Bronchial smooth muscle cell (primary cell): ENCODE results near the gene TSR1. TPM values are rescaled to one million over a fixed set of nuclear protein-coding genes. Genes with fewer than 3 reads are reported as not detected.

Experiments
- total RNA-seq: library from RNA; depleted of rRNA; stranded (reverse); fragments of >200 nt; gene quantifications from 2 replicates; pipeline ENCODE4 v1.2.1, GENCODE V29; 2014

The TSR1 gene
- total RNA-seq, result 32.5 and 39.8 TPM in 2 replicates

GRCh38 chr17:2336215-2336851 lies at the start of gene TSR1:
TSR1 (minus strand) TSS chr17:2336457; CDS start chr17:2336427, 30 bp downstream.

GRCh38 chr17:2336852-2337543 lies 741 bp upstream of the TSR1 start, which contains the start of gene SGSM2:
SGSM2 (plus strand) TSS chr17:2337501; CDS start chr17:2337689, 188 bp downstream.

GRCh38 chr17:2303204-2304188 lies 32.8 kb downstream of the TSR1 start, which contains the start of the genes SMG6 and SRR:
SMG6 (minus strand) TSS chr17:2303785; CDS start chr17:2303720, 65 bp downstream.
SRR (plus strand) TSS chr17:2303950; CDS start chr17:2315561, 11,611 bp downstream.

Other genes starting within 250 kb of the TSR1 start
- 32.0 and 33.2 TPM in 2 replicates for gene SMG6, start 32.7 kb downstream of the TSR1 start, total RNA-seq
- 18.0 and 18.7 TPM in 2 replicates for gene SRR, start 32.5 kb downstream of the TSR1 start, total RNA-seq
- 34.7 and 51.5 TPM in 2 replicates for gene SGSM2, start 1.0 kb upstream of the TSR1 start, total RNA-seq
- gene MNT, start 64.6 kb upstream of the TSR1 start, total RNA-seq, result 7.4 and 11.8 TPM in 2 replicates
- 8.6 and 10.4 TPM in 2 replicates for gene METTL16, start 175.4 kb upstream of the TSR1 start, total RNA-seq